ENCODE results near the gene SAMHD1.

GRCh38 chr20:36875702-36876472, 75.6 kb downstream of the SAMHD1 start, which contains the start of gene TLDC2:
- TF ChIP-seq JUN (IDR thresholded peaks at IDR 0.05; ENCODE audit: low read depth, low read length) (no peak), SRF (IDR thresholded peaks at IDR 0.05; ENCODE audit: low read depth, low read length) (no peak), EP300 (IDR thresholded peaks at IDR 0.05; ENCODE audit: borderline replicate concordance in 1 of 2, low read depth in 2 of 2, low read length in 2 of 2) (no peak), POLR2A (IDR thresholded peaks at IDR 0.05; ENCODE audit: control extremely low read depth in 1 of 2, low read depth in 2 of 2, low read length in 2 of 2) (no peak), SP4 (IDR thresholded peaks at IDR 0.05; ENCODE audit: low read length) (no peak), MAFK (IDR thresholded peaks at IDR 0.05; ENCODE audit: low read depth, low read length) (no peak), ZNF274 (IDR thresholded peaks at IDR 0.05; ENCODE audit: borderline replicate concordance, extremely low read depth, low read length) (no peak), PHF8 (conservative IDR thresholded peaks at IDR 0.05; ENCODE audit: low read depth, low read length) (no peak), MAX (IDR thresholded peaks at IDR 0.05) (no peak), TCF12 (IDR thresholded peaks at IDR 0.05; ENCODE audit: low read depth, low read length) (no peak)
- TF ChIP-seq, protein P1, sequence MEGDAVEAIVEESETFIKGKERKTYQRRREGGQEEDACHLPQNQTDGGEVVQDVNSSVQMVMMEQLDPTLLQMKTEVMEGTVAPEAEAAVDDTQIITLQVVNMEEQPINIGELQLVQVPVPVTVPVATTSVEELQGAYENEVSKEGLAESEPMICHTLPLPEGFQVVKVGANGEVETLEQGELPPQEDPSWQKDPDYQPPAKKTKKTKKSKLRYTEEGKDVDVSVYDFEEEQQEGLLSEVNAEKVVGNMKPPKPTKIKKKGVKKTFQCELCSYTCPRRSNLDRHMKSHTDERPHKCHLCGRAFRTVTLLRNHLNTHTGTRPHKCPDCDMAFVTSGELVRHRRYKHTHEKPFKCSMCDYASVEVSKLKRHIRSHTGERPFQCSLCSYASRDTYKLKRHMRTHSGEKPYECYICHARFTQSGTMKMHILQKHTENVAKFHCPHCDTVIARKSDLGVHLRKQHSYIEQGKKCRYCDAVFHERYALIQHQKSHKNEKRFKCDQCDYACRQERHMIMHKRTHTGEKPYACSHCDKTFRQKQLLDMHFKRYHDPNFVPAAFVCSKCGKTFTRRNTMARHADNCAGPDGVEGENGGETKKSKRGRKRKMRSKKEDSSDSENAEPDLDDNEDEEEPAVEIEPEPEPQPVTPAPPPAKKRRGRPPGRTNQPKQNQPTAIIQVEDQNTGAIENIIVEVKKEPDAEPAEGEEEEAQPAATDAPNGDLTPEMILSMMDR (IDR thresholded peaks at IDR 0.05; ENCODE audit: control extremely low read depth in 1 of 3, insufficient read depth in 1 of 3, low read depth in 1 of 3, low read length in 3 of 3) = no peak
